ENCODE data around the gene INTS3. TPM values are rescaled to one million over a fixed set of nuclear protein-coding genes. Genes with fewer than 3 reads are reported as not detected.
"Not testable (repeated sequence)": the region's sequence is repeated elsewhere in the genome, so short reads cannot be mapped to it uniquely, and the experiment has no call there.

The INTS3 gene
- total RNA-seq, 1 experiment from 2014 or later: 66.8 TPM

DNA sequence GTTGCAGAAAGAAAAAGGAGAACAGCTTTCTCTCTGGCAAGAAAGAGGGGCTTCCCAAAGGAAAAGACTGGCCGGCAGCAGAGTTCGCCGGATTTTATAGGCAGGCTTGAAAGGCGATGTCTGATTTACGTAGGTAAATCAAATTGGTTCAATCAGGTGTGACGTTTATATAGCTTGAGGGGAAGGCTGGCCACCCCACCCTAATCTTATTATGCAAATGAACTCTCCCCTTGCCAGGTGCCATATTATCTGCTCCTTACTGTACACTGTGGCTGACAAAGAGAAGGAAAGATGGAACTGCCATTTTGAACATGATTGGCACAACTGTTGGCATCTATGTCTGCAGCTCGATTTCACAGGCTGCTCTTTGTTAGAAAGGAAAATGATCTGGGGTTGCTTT is 16.8 kb upstream of the INTS3 start:
- DNase-seq (ENCODE audit: low spot score) (no peak), ATAC-seq (no peak)
- H3K4me3 Mint-ChIP-seq: no peak overlapping the region
- TF ChIP-seq ZNF416 (CRISPR knock-in tag; IDR thresholded peaks at IDR 0.05) (no peak), OVOL2 (CRISPR knock-in tag; IDR thresholded peaks at IDR 0.05; ENCODE audit: borderline replicate concordance) (no peak), NFYB (CRISPR knock-in tag; conservative IDR thresholded peaks at IDR 0.05; ENCODE audit: low read depth) (no peak), CREB1 (CRISPR knock-in tag; IDR thresholded peaks at IDR 0.05) (no peak), TEAD4 (CRISPR knock-in tag; IDR thresholded peaks at IDR 0.05) (no peak), JAZF1 (CRISPR knock-in tag; IDR thresholded peaks at IDR 0.05) (no peak)
- TF ChIP-seq, protein P1, sequence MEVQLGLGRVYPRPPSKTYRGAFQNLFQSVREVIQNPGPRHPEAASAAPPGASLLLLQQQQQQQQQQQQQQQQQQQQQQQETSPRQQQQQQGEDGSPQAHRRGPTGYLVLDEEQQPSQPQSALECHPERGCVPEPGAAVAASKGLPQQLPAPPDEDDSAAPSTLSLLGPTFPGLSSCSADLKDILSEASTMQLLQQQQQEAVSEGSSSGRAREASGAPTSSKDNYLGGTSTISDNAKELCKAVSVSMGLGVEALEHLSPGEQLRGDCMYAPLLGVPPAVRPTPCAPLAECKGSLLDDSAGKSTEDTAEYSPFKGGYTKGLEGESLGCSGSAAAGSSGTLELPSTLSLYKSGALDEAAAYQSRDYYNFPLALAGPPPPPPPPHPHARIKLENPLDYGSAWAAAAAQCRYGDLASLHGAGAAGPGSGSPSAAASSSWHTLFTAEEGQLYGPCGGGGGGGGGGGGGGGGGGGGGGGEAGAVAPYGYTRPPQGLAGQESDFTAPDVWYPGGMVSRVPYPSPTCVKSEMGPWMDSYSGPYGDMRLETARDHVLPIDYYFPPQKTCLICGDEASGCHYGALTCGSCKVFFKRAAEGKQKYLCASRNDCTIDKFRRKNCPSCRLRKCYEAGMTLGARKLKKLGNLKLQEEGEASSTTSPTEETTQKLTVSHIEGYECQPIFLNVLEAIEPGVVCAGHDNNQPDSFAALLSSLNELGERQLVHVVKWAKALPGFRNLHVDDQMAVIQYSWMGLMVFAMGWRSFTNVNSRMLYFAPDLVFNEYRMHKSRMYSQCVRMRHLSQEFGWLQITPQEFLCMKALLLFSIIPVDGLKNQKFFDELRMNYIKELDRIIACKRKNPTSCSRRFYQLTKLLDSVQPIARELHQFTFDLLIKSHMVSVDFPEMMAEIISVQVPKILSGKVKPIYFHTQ (CRISPR knock-in tag; IDR thresholded peaks at IDR 0.05): no peak
- TF ChIP-seq, protein P2, sequence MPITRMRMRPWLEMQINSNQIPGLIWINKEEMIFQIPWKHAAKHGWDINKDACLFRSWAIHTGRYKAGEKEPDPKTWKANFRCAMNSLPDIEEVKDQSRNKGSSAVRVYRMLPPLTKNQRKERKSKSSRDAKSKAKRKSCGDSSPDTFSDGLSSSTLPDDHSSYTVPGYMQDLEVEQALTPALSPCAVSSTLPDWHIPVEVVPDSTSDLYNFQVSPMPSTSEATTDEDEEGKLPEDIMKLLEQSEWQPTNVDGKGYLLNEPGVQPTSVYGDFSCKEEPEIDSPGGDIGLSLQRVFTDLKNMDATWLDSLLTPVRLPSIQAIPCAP (CRISPR knock-in tag; IDR thresholded peaks at IDR 0.05): no peak
- H3K36me3 Mint-ChIP-seq: no peaks in the 10 kb centered on the region
- POLR2A ChIA-PET: no interaction called here
- H3K27ac Mint-ChIP-seq: 0 out of 2 replicates have a peak overlapping the region, but pooled peaks have one; percentile 4
- CTCF ChIA-PET: interaction anchor here (0.8 to 1.2 kb wide), 3 partner anchors 31 to 84 kb away, joined by 3 to 4 read pairs (median 3); partner anchors contain the start of gene S100A13
- no peaks in the 10 kb centered on the region for H3K9me3 Mint-ChIP-seq
- peaks cover 4% of the 10 kb centered on the region; the same call in 1 of the 2 replicates for H3K4me1 Mint-ChIP-seq
- no peaks in the 10 kb centered on the region; the same call in 1 of the 2 replicates for H3K27me3 Mint-ChIP-seq (ENCODE audit: low read depth)

DNA sequence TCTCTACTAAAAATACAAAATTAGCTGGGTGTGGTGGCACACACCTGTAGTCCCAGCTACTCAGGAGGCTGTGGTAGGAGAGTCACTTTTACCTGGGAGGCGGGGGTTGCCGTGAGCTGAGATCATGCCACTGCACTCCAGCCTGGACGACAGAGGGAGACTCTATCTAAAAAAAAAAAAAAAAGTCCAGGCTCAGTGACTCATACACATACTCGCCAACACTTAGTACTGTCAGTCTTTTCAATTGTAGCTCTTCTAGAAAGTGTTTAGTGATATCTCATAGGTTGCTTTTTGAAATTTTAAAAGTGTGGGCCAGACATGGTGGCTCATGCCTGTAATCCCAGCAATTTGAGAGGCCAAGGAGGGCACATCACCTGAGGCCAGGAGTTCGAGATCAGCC is 11.6 kb upstream of the INTS3 start:
- H3K4me3 Mint-ChIP-seq; H3K27ac Mint-ChIP-seq; DNase-seq (ENCODE audit: low spot score); ATAC-seq; H3K27me3 Mint-ChIP-seq (ENCODE audit: low read depth); H3K36me3 Mint-ChIP-seq; H3K9me3 Mint-ChIP-seq; POLR2A ChIA-PET; H3K4me1 Mint-ChIP-seq: not testable (repeated sequence)
- CTCF ChIA-PET: interaction anchor here (1.2 to 1.4 kb wide), 2 partner anchors 12 to 36 kb away, joined by 3 to 8 read pairs; partner anchors contain the start of gene INTS3

DNA sequence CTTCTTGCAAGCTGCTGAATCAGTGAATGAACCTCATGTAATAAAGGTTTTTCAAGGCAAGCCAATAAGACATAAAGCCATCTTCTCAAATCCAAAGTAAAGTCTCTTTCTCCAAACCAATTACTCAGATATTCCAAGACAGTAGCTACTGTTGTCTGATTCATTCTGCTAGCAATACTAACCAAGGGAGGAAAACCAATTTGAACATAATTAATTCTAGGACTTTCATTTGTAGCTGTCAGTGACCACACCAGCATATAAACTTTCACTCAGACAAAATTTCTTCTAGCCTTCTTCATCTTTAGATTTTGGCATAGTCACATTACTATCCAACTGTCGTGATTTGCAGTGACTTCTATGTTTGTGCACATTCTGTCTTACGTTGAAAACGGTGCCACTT is 10.5 kb upstream of the INTS3 start:
- POLR2A ChIA-PET: no interaction called here
- no peak for ATAC-seq
- H3K9me3 Mint-ChIP-seq: no peaks in the 10 kb centered on the region
- no peak overlapping the region for H3K27ac Mint-ChIP-seq
- H3K4me1 Mint-ChIP-seq: peaks cover 7% of the 10 kb centered on the region; the same call in 1 of the 2 replicates
- CTCF ChIA-PET: no interaction called here
- H3K27me3 Mint-ChIP-seq (ENCODE audit: low read depth): no peaks in the 10 kb centered on the region; the same call in none of the 2 replicates
- no peak for DNase-seq (ENCODE audit: low spot score)
- no peaks in the 10 kb centered on the region for H3K36me3 Mint-ChIP-seq
- TF ChIP-seq MXD4 (CRISPR knock-in tag; IDR thresholded peaks at IDR 0.05; ENCODE audit: borderline replicate concordance) (no peak), NR2C2 (CRISPR knock-in tag; IDR thresholded peaks at IDR 0.05) (no peak), CREM (CRISPR knock-in tag; IDR thresholded peaks at IDR 0.05) (no peak)
- TF ChIP-seq, protein P3, sequence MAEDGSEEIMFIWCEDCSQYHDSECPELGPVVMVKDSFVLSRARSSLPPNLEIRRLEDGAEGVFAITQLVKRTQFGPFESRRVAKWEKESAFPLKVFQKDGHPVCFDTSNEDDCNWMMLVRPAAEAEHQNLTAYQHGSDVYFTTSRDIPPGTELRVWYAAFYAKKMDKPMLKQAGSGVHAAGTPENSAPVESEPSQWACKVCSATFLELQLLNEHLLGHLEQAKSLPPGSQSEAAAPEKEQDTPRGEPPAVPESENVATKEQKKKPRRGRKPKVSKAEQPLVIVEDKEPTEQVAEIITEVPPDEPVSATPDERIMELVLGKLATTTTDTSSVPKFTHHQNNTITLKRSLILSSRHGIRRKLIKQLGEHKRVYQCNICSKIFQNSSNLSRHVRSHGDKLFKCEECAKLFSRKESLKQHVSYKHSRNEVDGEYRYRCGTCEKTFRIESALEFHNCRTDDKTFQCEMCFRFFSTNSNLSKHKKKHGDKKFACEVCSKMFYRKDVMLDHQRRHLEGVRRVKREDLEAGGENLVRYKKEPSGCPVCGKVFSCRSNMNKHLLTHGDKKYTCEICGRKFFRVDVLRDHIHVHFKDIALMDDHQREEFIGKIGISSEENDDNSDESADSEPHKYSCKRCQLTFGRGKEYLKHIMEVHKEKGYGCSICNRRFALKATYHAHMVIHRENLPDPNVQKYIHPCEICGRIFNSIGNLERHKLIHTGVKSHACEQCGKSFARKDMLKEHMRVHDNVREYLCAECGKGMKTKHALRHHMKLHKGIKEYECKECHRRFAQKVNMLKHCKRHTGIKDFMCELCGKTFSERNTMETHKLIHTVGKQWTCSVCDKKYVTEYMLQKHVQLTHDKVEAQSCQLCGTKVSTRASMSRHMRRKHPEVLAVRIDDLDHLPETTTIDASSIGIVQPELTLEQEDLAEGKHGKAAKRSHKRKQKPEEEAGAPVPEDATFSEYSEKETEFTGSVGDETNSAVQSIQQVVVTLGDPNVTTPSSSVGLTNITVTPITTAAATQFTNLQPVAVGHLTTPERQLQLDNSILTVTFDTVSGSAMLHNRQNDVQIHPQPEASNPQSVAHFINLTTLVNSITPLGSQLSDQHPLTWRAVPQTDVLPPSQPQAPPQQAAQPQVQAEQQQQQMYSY (CRISPR knock-in tag; IDR thresholded peaks at IDR 0.05): no peak
- H3K4me3 Mint-ChIP-seq: no peak overlapping the region

DNA sequence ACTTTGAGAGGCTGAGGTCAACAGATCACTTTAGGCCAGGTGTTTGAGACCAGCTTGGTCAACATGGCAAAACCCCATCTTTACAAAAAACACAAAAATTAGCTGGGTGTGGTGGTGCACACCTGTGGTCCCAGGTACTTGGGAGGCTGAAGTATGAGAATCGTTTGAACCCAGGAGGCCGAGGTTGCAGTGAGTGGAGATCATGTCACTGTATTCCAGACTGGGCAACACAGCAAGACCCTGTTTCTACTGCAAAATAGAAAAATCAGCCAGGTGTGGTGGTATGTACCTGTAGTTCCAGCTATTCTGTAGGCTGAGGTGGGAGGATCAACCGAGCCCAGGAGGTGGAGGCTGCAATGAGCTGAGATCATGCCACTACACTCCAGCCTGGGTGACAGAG is 4.2 kb upstream of the INTS3 start:
- H3K4me3 Mint-ChIP-seq: no peak overlapping the region

More for the DNA sequence above, 4.2 kb upstream of the INTS3 start:
- Mint-ChIP-seq H3K36me3 (no peaks in the 10 kb centered on the region), H3K27me3 (ENCODE audit: low read depth) (no peaks in the 10 kb centered on the region; the same call in 1 of the 2 replicates), H3K4me1 (peaks cover 5% of the 10 kb centered on the region; the same call in 1 of the 2 replicates), H3K9me3 (no peaks in the 10 kb centered on the region), H3K27ac (no peak overlapping the region)
- DNase-seq (ENCODE audit: low spot score) (no peak), ATAC-seq (no peak)
- TF ChIP-seq ZNF121 (CRISPR knock-in tag; IDR thresholded peaks at IDR 0.05) (peak; percentile 71; the same call in 1 of the 2 replicates), FOXK1 (CRISPR knock-in tag; IDR thresholded peaks at IDR 0.05) (no peak), TEAD1 (CRISPR knock-in tag; IDR thresholded peaks at IDR 0.05) (no peak), JAZF1 (CRISPR knock-in tag; IDR thresholded peaks at IDR 0.05) (no peak)
- ChIA-PET POLR2A (interaction anchor here (0.6 kb wide), 1 partner anchor 404 kb away, joined by 8 read pairs; no protein-coding TSS in a partner anchor), CTCF (interaction anchor here (1.4 kb wide), 1 partner anchor 52 kb away, joined by 3 read pairs; no protein-coding TSS in a partner anchor)
